Neural cell (in vitro differentiated cells): Measurements from ENCODE around the gene KRTAP9-4. TPM values are rescaled to one million over a fixed set of nuclear protein-coding genes. Genes with fewer than 3 reads are reported as not detected.
"Not testable (repeated sequence)": the region's sequence is repeated elsewhere in the genome, so short reads cannot be mapped to it uniquely, and the experiment has no call there.

Experiments
- H2AFZ ChIP-seq: fragments of 200-600, 300-800 bp; sonication (generic), shearing (Covaris generic); 2 replicates; pipeline ENCODE4 v1.6.0; 2014; ENCODE audit warnings: low read depth, mild to moderate bottlenecking, antibody characterized with exemption, low read length, moderate library complexity
- H3F3A ChIP-seq: fragments of 200-600 bp; shearing (Covaris generic); 2 replicates; pipeline ENCODE4 v1.6.1; 2016; ENCODE audit warnings: mild to moderate bottlenecking, moderate library complexity, mixed read lengths, antibody characterized with exemption, low read length; ENCODE audit not compliant: insufficient read depth, poor library complexity, severe bottlenecking
- H3K27ac ChIP-seq: fragments of 200-600, 300-800 bp; sonication (generic), shearing (Covaris generic); 2 replicates; pipeline ENCODE4 v1.5.1; 2014; ENCODE audit warnings: mild to moderate bottlenecking, low read length, moderate library complexity
- H3K27me3 ChIP-seq: fragments of 300-800, 200-600 bp; sonication (generic), shearing (Covaris generic); 2 replicates; pipeline ENCODE4 v1.6.0; 2014; ENCODE audit warnings: mild to moderate bottlenecking, low read depth, low read length, moderate library complexity; ENCODE audit not compliant: insufficient read depth
- H3K36me3 ChIP-seq: fragments of 300-800, 200-600 bp; sonication (generic), shearing (Covaris generic); 2 replicates; pipeline ENCODE4 v1.5.1; 2014; ENCODE audit warnings: mild to moderate bottlenecking, antibody characterized with exemption, low read length, moderate library complexity; ENCODE audit not compliant: insufficient read depth
- H3K4me2 ChIP-seq: fragments of 300-800, 200-600 bp; sonication (generic), shearing (Covaris generic); 2 replicates; pipeline ENCODE4 v1.6.0; 2014; ENCODE audit warnings: mild to moderate bottlenecking, low read length
- H3K4me3 ChIP-seq: fragments of 300-800, 200-600 bp; sonication (generic), shearing (Covaris generic); 2 replicates; pipeline ENCODE4 v1.5.1; 2014; ENCODE audit warnings: mild to moderate bottlenecking, low read length, moderate library complexity
- H3K79me2 ChIP-seq: fragments of 200-600 bp; shearing (Covaris generic); replicated peaks from 2 replicates; pipeline ENCODE4 v1.6.0; 2014; ENCODE audit warnings: mild to moderate bottlenecking, low read length, moderate library complexity; ENCODE audit not compliant: insufficient read depth
- H3K9ac ChIP-seq: fragments of 300-800, 200-600 bp; sonication (generic), shearing (Covaris generic); 2 replicates; pipeline ENCODE4 v1.6.1; 2016; ENCODE audit warnings: mild to moderate bottlenecking, low read length, mixed read lengths
- H3K9me2 ChIP-seq: fragments of 200-600 bp; shearing (Covaris generic); 2 replicates; pipeline ENCODE4 v1.6.1; 2016; ENCODE audit warnings: mild to moderate bottlenecking, low read length, mixed read lengths; ENCODE audit not compliant: insufficient read depth
- H3K9me3 ChIP-seq: fragments of 200-600, 300-800 bp; sonication (generic), shearing (Covaris generic); 2 replicates; pipeline ENCODE4 v1.6.1; 2016; ENCODE audit warnings: mild to moderate bottlenecking, mixed run types, low read length, moderate library complexity, mixed read lengths
- H4K20me1 ChIP-seq: fragments of 200-600 bp; shearing (Covaris generic); 2 replicates; pipeline ENCODE4 v1.6.1; 2016; ENCODE audit warnings: mild to moderate bottlenecking, mixed run types; ENCODE audit not compliant: insufficient read depth
- EP300 ChIP-seq: fragments of 450-650 bp; conservative IDR thresholded peaks from 2 replicates; pipeline ENCODE4 v1.6.1; 2014; ENCODE audit warnings: antibody characterized with exemption, mild to moderate bottlenecking, moderate library complexity; ENCODE audit not compliant: poor library complexity, severe bottlenecking
- EZH2 ChIP-seq: fragments of 200-600, 300-800 bp; shearing (Covaris generic), sonication (generic); IDR thresholded peaks from 2 replicates; pipeline ENCODE4 v1.6.1; 2014; ENCODE audit warnings: antibody characterized with exemption, low read length, borderline replicate concordance, mild to moderate bottlenecking; ENCODE audit not compliant: insufficient read depth, poor library complexity, severe bottlenecking
- MXI1 ChIP-seq: fragments of 450-650 bp; conservative IDR thresholded peaks from 2 replicates; pipeline ENCODE4 v1.6.1; 2014; ENCODE audit warnings: antibody characterized with exemption, mild to moderate bottlenecking; ENCODE audit not compliant: poor library complexity, severe bottlenecking
- POLR2AphosphoS5 ChIP-seq: IDR thresholded peaks from 2 replicates; pipeline ENCODE4 v1.6.1; 2012
- RAD21 ChIP-seq: fragments of 450-650 bp; conservative IDR thresholded peaks from 2 replicates; pipeline ENCODE4 v1.6.1; 2014; ENCODE audit warnings: antibody characterized with exemption, mild to moderate bottlenecking, moderate library complexity
- SMC3 ChIP-seq: fragments of 450-650 bp; conservative IDR thresholded peaks from 2 replicates; pipeline ENCODE4 v1.6.1; 2014; ENCODE audit warnings: antibody characterized with exemption, mild to moderate bottlenecking, moderate library complexity; ENCODE audit not compliant: poor library complexity
- TAF1 ChIP-seq: IDR thresholded peaks from 2 replicates; pipeline ENCODE4 v1.6.1; 2012; ENCODE audit warnings: low read depth
- polyA plus RNA-seq: library from polyadenylated mRNA; depleted of rRNA; stranded (reverse); fragments of >200 nt; gene quantifications from 2 replicates; pipeline ENCODE4 v1.2.3, GENCODE V29; 2014
- TF ChIP-seq, protein P1 (sequence below): fragments of 450-650 bp; IDR thresholded peaks from 2 replicates; pipeline ENCODE4 v1.5.1; 2014; ENCODE audit warnings: antibody characterized with exemption, mild to moderate bottlenecking, moderate library complexity; ENCODE audit not compliant: poor library complexity, severe bottlenecking
- TF ChIP-seq, protein P2 (sequence below): IDR thresholded peaks from 2 replicates; pipeline ENCODE4 v1.6.1; 2012; ENCODE audit warnings: borderline replicate concordance

Gene KRTAP9-4
- polyA plus RNA-seq, 1 donor from 2014 or later: not detected

DNA sequence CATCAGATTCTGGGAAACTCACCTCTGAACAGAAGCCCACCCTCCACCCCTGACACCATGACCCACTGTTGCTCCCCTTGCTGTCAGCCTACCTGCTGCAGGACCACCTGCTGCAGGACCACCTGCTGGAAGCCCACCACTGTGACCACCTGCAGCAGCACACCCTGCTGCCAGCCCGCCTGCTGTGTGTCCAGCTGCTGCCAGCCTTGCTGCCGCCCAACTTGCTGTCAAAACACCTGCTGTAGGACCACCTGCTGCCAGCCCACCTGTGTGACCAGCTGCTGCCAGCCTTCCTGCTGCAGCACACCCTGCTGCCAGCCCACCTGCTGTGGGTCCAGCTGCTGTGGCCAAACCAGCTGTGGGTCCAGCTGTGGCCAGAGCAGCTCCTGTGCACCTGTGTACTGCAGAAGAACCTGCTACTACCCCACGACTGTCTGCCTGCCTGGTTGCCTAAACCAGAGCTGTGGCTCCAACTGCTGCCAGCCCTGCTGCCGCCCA is 22.8 kb upstream of the KRTAP9-4 start, which contains the start of gene KRTAP9-2:
Gene KRTAP9-2, plus strand, starts transcription at position 51 of the 498 bp plus-strand sequence. Its CDS starts 7 bp downstream, at position 58.
- not testable (repeated sequence) for H4K20me1 ChIP-seq, H3K27ac ChIP-seq, H3F3A ChIP-seq, H2AFZ ChIP-seq, H3K36me3 ChIP-seq, H3K79me2 ChIP-seq, H3K27me3 ChIP-seq, H3K4me3 ChIP-seq, H3K9me2 ChIP-seq, H3K9ac ChIP-seq, H3K4me2 ChIP-seq, H3K9me3 ChIP-seq

DNA sequence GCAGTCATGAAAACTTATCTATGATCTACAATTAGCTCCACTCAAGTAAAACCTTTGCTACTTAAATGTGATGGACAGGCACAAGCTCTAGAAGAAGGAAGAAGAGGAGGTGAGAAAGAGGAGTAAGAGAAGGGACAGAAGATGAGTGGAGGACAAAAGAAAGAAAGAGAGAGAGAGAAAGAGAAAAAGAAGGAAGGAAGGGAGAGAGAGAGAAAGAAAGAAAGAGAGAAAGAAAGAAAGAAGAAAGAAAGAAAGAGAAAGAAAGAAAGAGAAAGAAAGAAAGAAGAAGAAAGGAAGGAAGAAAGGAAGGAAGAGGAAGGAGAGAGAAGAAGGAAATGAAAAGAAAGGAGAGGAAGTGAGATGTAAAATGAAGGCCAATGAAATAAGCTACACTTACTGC is 19.4 kb upstream of the KRTAP9-4 start:
- Histone ChIP-seq H3K4me2 (no peak overlapping the region), H3K9ac (no peak overlapping the region), H3K9me3 (no peaks in the 10 kb centered on the region), H4K20me1 (no peaks in the 10 kb centered on the region), H3K27ac (no peak overlapping the region), H2AFZ (no peak overlapping the region), H3K9me2 (no peaks in the 10 kb centered on the region), H3K4me3 (no peak overlapping the region), H3K36me3 (no peaks in the 10 kb centered on the region), H3K79me2 (no peaks in the 10 kb centered on the region), H3K27me3 (no peaks in the 10 kb centered on the region), H3F3A (no peaks in the 10 kb centered on the region)
- TF ChIP-seq, protein P1, sequence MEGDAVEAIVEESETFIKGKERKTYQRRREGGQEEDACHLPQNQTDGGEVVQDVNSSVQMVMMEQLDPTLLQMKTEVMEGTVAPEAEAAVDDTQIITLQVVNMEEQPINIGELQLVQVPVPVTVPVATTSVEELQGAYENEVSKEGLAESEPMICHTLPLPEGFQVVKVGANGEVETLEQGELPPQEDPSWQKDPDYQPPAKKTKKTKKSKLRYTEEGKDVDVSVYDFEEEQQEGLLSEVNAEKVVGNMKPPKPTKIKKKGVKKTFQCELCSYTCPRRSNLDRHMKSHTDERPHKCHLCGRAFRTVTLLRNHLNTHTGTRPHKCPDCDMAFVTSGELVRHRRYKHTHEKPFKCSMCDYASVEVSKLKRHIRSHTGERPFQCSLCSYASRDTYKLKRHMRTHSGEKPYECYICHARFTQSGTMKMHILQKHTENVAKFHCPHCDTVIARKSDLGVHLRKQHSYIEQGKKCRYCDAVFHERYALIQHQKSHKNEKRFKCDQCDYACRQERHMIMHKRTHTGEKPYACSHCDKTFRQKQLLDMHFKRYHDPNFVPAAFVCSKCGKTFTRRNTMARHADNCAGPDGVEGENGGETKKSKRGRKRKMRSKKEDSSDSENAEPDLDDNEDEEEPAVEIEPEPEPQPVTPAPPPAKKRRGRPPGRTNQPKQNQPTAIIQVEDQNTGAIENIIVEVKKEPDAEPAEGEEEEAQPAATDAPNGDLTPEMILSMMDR: no peak
- TF ChIP-seq RAD21 (no peak), MXI1 (no peak), POLR2AphosphoS5 (no peak), EP300 (no peak), EZH2 (no peak), SMC3 (no peak), TAF1 (no peak)
- TF ChIP-seq, protein P2, sequence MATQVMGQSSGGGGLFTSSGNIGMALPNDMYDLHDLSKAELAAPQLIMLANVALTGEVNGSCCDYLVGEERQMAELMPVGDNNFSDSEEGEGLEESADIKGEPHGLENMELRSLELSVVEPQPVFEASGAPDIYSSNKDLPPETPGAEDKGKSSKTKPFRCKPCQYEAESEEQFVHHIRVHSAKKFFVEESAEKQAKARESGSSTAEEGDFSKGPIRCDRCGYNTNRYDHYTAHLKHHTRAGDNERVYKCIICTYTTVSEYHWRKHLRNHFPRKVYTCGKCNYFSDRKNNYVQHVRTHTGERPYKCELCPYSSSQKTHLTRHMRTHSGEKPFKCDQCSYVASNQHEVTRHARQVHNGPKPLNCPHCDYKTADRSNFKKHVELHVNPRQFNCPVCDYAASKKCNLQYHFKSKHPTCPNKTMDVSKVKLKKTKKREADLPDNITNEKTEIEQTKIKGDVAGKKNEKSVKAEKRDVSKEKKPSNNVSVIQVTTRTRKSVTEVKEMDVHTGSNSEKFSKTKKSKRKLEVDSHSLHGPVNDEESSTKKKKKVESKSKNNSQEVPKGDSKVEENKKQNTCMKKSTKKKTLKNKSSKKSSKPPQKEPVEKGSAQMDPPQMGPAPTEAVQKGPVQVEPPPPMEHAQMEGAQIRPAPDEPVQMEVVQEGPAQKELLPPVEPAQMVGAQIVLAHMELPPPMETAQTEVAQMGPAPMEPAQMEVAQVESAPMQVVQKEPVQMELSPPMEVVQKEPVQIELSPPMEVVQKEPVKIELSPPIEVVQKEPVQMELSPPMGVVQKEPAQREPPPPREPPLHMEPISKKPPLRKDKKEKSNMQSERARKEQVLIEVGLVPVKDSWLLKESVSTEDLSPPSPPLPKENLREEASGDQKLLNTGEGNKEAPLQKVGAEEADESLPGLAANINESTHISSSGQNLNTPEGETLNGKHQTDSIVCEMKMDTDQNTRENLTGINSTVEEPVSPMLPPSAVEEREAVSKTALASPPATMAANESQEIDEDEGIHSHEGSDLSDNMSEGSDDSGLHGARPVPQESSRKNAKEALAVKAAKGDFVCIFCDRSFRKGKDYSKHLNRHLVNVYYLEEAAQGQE: no peak

DNA sequence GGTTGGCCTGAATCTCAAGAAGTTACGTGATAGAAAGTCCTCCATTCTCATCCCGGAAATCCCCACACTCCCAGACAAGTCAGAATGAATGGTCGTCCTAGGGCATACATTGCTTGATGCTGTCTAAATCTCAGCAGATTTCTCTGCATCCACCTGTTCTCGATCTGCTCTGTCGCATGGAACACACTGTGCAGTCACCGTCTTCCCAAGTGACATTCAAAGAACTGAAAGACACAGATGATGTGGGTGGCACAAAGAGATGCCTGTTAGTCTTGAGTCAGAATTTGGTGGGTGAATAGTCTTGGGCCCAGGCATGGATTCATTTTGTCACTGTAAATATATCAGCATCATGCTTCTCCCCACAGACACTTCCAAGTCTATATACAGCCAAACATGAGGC is 17.8 kb upstream of the KRTAP9-4 start:
- no peaks in the 10 kb centered on the region for H3K36me3 ChIP-seq
- no peaks in the 10 kb centered on the region for H3K79me2 ChIP-seq
- no peak overlapping the region for H3K4me2 ChIP-seq
- no peaks in the 10 kb centered on the region for H3K27me3 ChIP-seq
- H3K9me3 ChIP-seq: no peaks in the 10 kb centered on the region
- TF ChIP-seq POLR2AphosphoS5 (no peak), RAD21 (no peak), MXI1 (no peak), TAF1 (no peak), SMC3 (no peak), EP300 (no peak), EZH2 (no peak)
- TF ChIP-seq, protein P1: no peak
- TF ChIP-seq, protein P2: no peak
- H4K20me1 ChIP-seq: no peaks in the 10 kb centered on the region
- H3K9ac ChIP-seq: no peak overlapping the region
- no peak overlapping the region for H3K27ac ChIP-seq
- H3F3A ChIP-seq: no peaks in the 10 kb centered on the region
- no peak overlapping the region for H3K4me3 ChIP-seq
- H3K9me2 ChIP-seq: no peaks in the 10 kb centered on the region
- no peak overlapping the region for H2AFZ ChIP-seq
